B cell (primary cell): Measurements from ENCODE around the gene AEBP1. TPM values are rescaled to one million over a fixed set of nuclear protein-coding genes. Genes with fewer than 3 reads are reported as not detected.

Experiments
- ATAC-seq: fragments of 200-7000 bp; cut with Tn5 transposase; one replicate; pipeline ENCODE4 v1.10.0; 2021; ENCODE audit warnings: low read depth, mild to moderate bottlenecking, moderate number of reproducible peaks, moderate library complexity
- CTCF ChIA-PET: fragments of 350-600 bp; sonication (Branson Sonifier 250); formaldehyde crosslinking; loops from one replicate; lab custom pipeline; 2021; ENCODE audit warnings: antibody characterized with exemption, inconsistent platforms; lab: Charles Lee
- POLR2A ChIA-PET: fragments of 350-600 bp; sonication (Branson Sonifier 250); formaldehyde crosslinking; loops from one replicate; lab custom pipeline; 2021; ENCODE audit warnings: antibody characterized with exemption; lab: Charles Lee
- DNase-seq: peaks from one replicate; pipeline ENCODE4 v3.0.0; 2013
- H2AFZ ChIP-seq: 2 replicates; pipeline ENCODE4 v1.6.1; 2012; ENCODE audit warnings: mild to moderate bottlenecking, low read depth, low read length; ENCODE audit not compliant: insufficient read depth, poor library complexity, severe bottlenecking
- H3K27ac ChIP-seq, 2 donors: 1 replicate in 1 of 2; 2 replicates in 1 of 2; pipeline ENCODE4 v1.5.1; 2012 to 2013; ENCODE audit warnings: low read length in 2 of 2, mild to moderate bottlenecking in 2 of 2, moderate library complexity in 1 of 2
- H3K27me3 ChIP-seq, 4 experiments: fragments of 200-600 bp in 1 of 4; sonication (generic) in 1 of 4; replicated peaks in 1 of 4; 1 replicate in 2 of 4; 2 replicates in 2 of 4; pipeline versions ENCODE4 v1.6.1 to v1.7.0; 2013 to 2016; ENCODE audit warnings: low read length in 3 of 4, mild to moderate bottlenecking in 2 of 4, mixed read lengths in 1 of 4, moderate library complexity in 1 of 4; ENCODE audit not compliant: insufficient read depth in 4 of 4, control insufficient read depth in 3 of 4; ENCODE audit errors: control extremely low read depth in 1 of 4
- H3K36me3 ChIP-seq, 2 experiments: replicated peaks in 1 of 2; 1 replicate in 1 of 2; 2 replicates in 1 of 2; pipeline versions ENCODE4 v1.6.1 to v1.7.1; 2013; ENCODE audit warnings: low read length in 1 of 2; ENCODE audit not compliant: insufficient read depth in 2 of 2, control insufficient read depth in 1 of 2; ENCODE audit errors: control extremely low read depth in 1 of 2, extremely low read depth in 1 of 2
- H3K4me1 ChIP-seq, 2 donors: fragments of 200-600 bp in 1 of 2; sonication (generic) in 1 of 2; 1 replicate in 1 of 2; 2 replicates in 1 of 2; pipeline versions ENCODE4 v1.5.1 to v1.6.1; 2013 to 2017; ENCODE audit warnings: low read length in 2 of 2; ENCODE audit not compliant: control insufficient read depth in 2 of 2, insufficient read depth in 2 of 2
- H3K4me2 ChIP-seq: replicated peaks from 2 replicates; pipeline ENCODE3; 2012; ENCODE audit warnings: mild to moderate bottlenecking, low read depth, low read length; ENCODE audit not compliant: poor library complexity, severe bottlenecking
- H3K4me3 ChIP-seq, 5 experiments: fragments of 200-600 bp in 1 of 5; sonication (generic) in 1 of 5; 1 replicate in 3 of 5; 2 replicates in 2 of 5; pipeline versions ENCODE4 v1.5.1 to v1.7.0; 2011 to 2016; ENCODE audit warnings: low read length in 4 of 5, mild to moderate bottlenecking in 4 of 5, low read depth in 2 of 5, control low read depth in 1 of 5, moderate library complexity in 1 of 5; ENCODE audit not compliant: insufficient read depth in 1 of 5; ENCODE audit errors: control extremely low read depth in 1 of 5, extremely low read depth in 1 of 5
- H3K79me2 ChIP-seq: fragments of 200-600 bp; sonication (generic); one replicate; pipeline ENCODE4 v1.6.0; 2016; ENCODE audit warnings: low read length; ENCODE audit not compliant: control insufficient read depth, insufficient read depth
- H3K9ac ChIP-seq: fragments of 200-600 bp; sonication (generic); 2 replicates; pipeline ENCODE4 v1.6.1; 2017; ENCODE audit warnings: mild to moderate bottlenecking, low read length, moderate library complexity
- H3K9me3 ChIP-seq, 3 donors: one replicate each; pipeline versions ENCODE4 v1.6.1 to v1.7.1; 2013; ENCODE audit warnings: low read length in 2 of 3; ENCODE audit not compliant: control insufficient read depth in 2 of 3, insufficient read depth in 1 of 3; ENCODE audit errors: control extremely low read depth in 1 of 3
- H4K20me1 ChIP-seq: 2 replicates; pipeline ENCODE4 v1.6.0; 2012; ENCODE audit warnings: mild to moderate bottlenecking, low read length; ENCODE audit not compliant: insufficient read depth, control insufficient read depth, poor library complexity, severe bottlenecking
- H3K27ac Mint-ChIP-seq: one replicate; pipeline ENCODE4 v1.8.0; 2021; ENCODE audit warnings: mixed read lengths
- H3K27me3 Mint-ChIP-seq: one replicate; pipeline ENCODE4 v1.8.0; 2021; ENCODE audit warnings: mixed read lengths
- H3K4me1 Mint-ChIP-seq: one replicate; pipeline ENCODE4 v1.8.0; 2021; ENCODE audit warnings: mixed read lengths
- H3K4me3 Mint-ChIP-seq: one replicate; pipeline ENCODE4 v1.8.0; 2021; ENCODE audit warnings: mixed read lengths
- H3K9me3 Mint-ChIP-seq: one replicate; pipeline ENCODE4 v1.8.0; 2022; ENCODE audit warnings: mixed read lengths; ENCODE audit not compliant: insufficient read depth
- EZH2 ChIP-seq: IDR thresholded peaks from 2 replicates; pipeline ENCODE4 v1.6.1; 2012; ENCODE audit warnings: borderline replicate concordance, low read depth, mild to moderate bottlenecking, moderate library complexity, low read length; ENCODE audit not compliant: insufficient read depth, poor library complexity, severe bottlenecking
- WGBS: methylation state at CpG from one replicate; pipeline ENCODE4 v1.1.5; 2013; ENCODE audit warnings: missing lambda C conversion rate; ENCODE audit not compliant: insufficient coverage; 5-methylcytosine and 5-hydroxymethylcytosine counted together
- intact Hi-C: fragments of 100-400 bp; cut with micrococcal nuclease; formaldehyde crosslinking; loops from one replicate; pipeline ENCODE4 v1.10.0; 2022
- polyA plus RNA-seq: library from polyadenylated mRNA; depleted of rRNA; stranded (reverse); fragments of >200 nt; gene quantifications from 2 replicates; pipeline ENCODE4 v1.2.3, GENCODE V29; 2012
- total RNA-seq, 2 donors: library from RNA; stranded (reverse); fragments of 120-200 nt in 1 of 2; gene quantifications; 1 replicate in 1 of 2; 2 replicates in 1 of 2; pipeline versions ENCODE4 v1.2.3 to v1.2.4, GENCODE V29; 2013 to 2022
- TF ChIP-seq, protein P1 (sequence below): fragments of 200-600 bp; IDR thresholded peaks from one replicate; pipeline ENCODE4 v1.8.0; 2022; ENCODE audit warnings: antibody characterized with exemption, mild to moderate bottlenecking

The AEBP1 gene
- total and polyA plus RNA-seq, 2 donors (not counting 1 experiment from before 2014, with no cell fraction given), result 20.2 to 36.7 TPM

DNA sequence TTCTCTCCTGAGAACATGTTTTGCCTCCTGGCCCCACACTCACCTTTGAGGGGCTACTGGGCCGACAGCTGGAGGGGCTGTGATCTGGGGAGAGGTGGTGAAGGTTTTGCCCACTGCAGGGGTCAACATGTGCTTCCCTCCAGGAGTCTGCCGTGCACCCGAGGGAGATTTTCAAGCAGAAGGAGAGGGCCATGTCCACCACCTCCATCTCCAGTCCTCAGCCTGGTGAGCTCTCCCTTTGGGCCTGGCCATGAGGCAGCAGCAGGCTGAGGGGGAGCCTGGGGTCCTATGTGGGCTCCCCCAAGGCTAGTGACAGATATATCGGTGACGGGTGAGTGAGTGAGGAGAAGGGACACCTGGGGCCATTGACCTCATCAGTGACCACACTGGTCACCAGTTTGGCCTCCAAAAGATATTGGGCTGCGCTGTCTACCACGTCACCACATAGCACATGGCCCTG, 45.4 kb upstream of the AEBP1 start:
- intact Hi-C loops, result loop anchor here (1.0 kb wide), 4 partner anchors 12 to 39 kb away; partner anchors contain the start of gene POLM
- H3K4me1 Mint-ChIP-seq, result peaks cover 73% of the 10 kb centered on the region

More for the DNA sequence above, 45.4 kb upstream of the AEBP1 start:
- peaks cover 0 to 4% (median 0%) of the 10 kb centered on the region in 3 donors for H3K9me3 ChIP-seq
- peaks cover 73 to 86% of the 10 kb centered on the region in 2 donors for H3K4me1 ChIP-seq
- peak overlapping the region; percentile 31 for H3K9ac ChIP-seq
- 20% methylated on average over 1 of the region's 7 CpGs for WGBS
- no peak for DNase-seq
- H2AFZ ChIP-seq, result no peak overlapping the region
- peak overlapping the region; percentile 88 for H3K4me3 Mint-ChIP-seq
- peak overlapping the region; percentile 64 for H3K4me2 ChIP-seq
- no peaks in the 10 kb centered on the region for H3K27me3 ChIP-seq
- CTCF ChIA-PET, result interaction anchor here (1.0 to 3.0 kb wide), 7 partner anchors 9 to 39 kb away, joined by 3 to 17 read pairs (median 5); partner anchors contain the start of gene DBNL
- H3K27ac Mint-ChIP-seq, result peak overlapping the region; percentile 100
- peak overlapping the region in 2 of 5 experiments; percentile 6 to 15 for H3K4me3 ChIP-seq
- POLR2A ChIA-PET, result interaction anchor here (0.9 to 1.8 kb wide), 6 partner anchors 9 to 20 kb away, joined by 4 to 18 read pairs (median 7); partner anchors contain the start of gene DBNL
- peaks cover 11% of the 10 kb centered on the region for H4K20me1 ChIP-seq
- ATAC-seq, result peak; percentile 43
- peaks cover 67% of the 10 kb centered on the region for H3K79me2 ChIP-seq
- TF ChIP-seq, protein P1, sequence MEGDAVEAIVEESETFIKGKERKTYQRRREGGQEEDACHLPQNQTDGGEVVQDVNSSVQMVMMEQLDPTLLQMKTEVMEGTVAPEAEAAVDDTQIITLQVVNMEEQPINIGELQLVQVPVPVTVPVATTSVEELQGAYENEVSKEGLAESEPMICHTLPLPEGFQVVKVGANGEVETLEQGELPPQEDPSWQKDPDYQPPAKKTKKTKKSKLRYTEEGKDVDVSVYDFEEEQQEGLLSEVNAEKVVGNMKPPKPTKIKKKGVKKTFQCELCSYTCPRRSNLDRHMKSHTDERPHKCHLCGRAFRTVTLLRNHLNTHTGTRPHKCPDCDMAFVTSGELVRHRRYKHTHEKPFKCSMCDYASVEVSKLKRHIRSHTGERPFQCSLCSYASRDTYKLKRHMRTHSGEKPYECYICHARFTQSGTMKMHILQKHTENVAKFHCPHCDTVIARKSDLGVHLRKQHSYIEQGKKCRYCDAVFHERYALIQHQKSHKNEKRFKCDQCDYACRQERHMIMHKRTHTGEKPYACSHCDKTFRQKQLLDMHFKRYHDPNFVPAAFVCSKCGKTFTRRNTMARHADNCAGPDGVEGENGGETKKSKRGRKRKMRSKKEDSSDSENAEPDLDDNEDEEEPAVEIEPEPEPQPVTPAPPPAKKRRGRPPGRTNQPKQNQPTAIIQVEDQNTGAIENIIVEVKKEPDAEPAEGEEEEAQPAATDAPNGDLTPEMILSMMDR, result no peak
- TF ChIP-seq EZH2, result no peak
- H3K9me3 Mint-ChIP-seq, result no peaks in the 10 kb centered on the region
- peak overlapping the region; percentile 93 to 99 for H3K27ac ChIP-seq
- H3K36me3 ChIP-seq, result peaks cover 0 to 87% of the 10 kb centered on the region in 2 experiments
- no peaks in the 10 kb centered on the region for H3K27me3 Mint-ChIP-seq
